K562 (cell line): ENCODE results near the gene SNX9. TPM values are rescaled to one million over a fixed set of nuclear protein-coding genes. Genes with fewer than 3 reads are reported as not detected.

Experiments
- ARID3A ChIP-seq: IDR thresholded peaks from 2 replicates; pipeline ENCODE4 v1.6.1; 2012; ENCODE audit warnings: low read depth, low read length, improper control_type of control experiment, borderline replicate concordance
- BRD9 ChIP-seq: fragments of 450-650 bp; IDR thresholded peaks from 2 replicates; pipeline ENCODE4 v1.6.1; 2018; ENCODE audit warnings: low read depth; ENCODE audit not compliant: partially characterized antibody
- CCNT2 ChIP-seq: IDR thresholded peaks from 2 replicates; pipeline ENCODE4 v1.6.1; 2011; ENCODE audit warnings: borderline replicate concordance, low read depth, mild to moderate bottlenecking, moderate library complexity, mixed read lengths, low read length; ENCODE audit not compliant: insufficient read length; ENCODE audit errors: extremely low read depth
- CTCFL ChIP-seq: IDR thresholded peaks from 2 replicates; pipeline ENCODE4 v1.6.1; 2011; ENCODE audit warnings: borderline replicate concordance, low read depth, mild to moderate bottlenecking, moderate library complexity, low read length; ENCODE audit not compliant: insufficient read depth, poor library complexity, severe bottlenecking
- DPF2 ChIP-seq: fragments of 450-650 bp; IDR thresholded peaks from 2 replicates; pipeline ENCODE4 v1.6.1; 2016
- ELF1 ChIP-seq: fragments of 200-800 bp; sonication (Bioruptor generic); IDR thresholded peaks from 2 replicates; pipeline ENCODE4 v1.6.1; 2016; ENCODE audit warnings: missing genetic modification characterization, missing compliant biosample characterization
- HDAC1 ChIP-seq, 2 experiments: fragments of 450-650 bp; IDR thresholded peaks; 2 replicates each; pipeline ENCODE4 v1.6.1; 2016 to 2017; ENCODE audit warnings: inconsistent platforms in 1 of 2, mild to moderate bottlenecking in 1 of 2, moderate library complexity in 1 of 2
- HOXB6 ChIP-seq: fragments of 250-450 bp; sonication (Bioruptor Pico); IDR thresholded peaks from 2 replicates; pipeline ENCODE4 v1.5.1; 2022; ENCODE audit warnings: mild to moderate bottlenecking, borderline replicate concordance
- JUN ChIP-seq, 2 experiments: sonication (generic) in 1 of 2; formaldehyde crosslinking in 1 of 2; IDR thresholded peaks; 2 replicates each; pipeline versions ENCODE4 v1.6.1 to v1.8.0; 2012 to 2022; ENCODE audit warnings: borderline replicate concordance in 2 of 2, mild to moderate bottlenecking in 2 of 2, improper control_type of control experiment in 1 of 2, low read depth in 1 of 2, low read length in 1 of 2, missing genetic modification reagents in 1 of 2
- KDM1A ChIP-seq, 2 experiments: fragments of 450-650 bp; IDR thresholded peaks; 2 replicates each; pipeline ENCODE4 v1.6.1; 2016; ENCODE audit warnings: mild to moderate bottlenecking in 2 of 2
- MEF2D ChIP-seq: conservative IDR thresholded peaks from 2 replicates; pipeline ENCODE4 v1.6.1; 2016; ENCODE audit warnings: low read depth, missing genetic modification characterization, missing compliant biosample characterization
- NCOA6 ChIP-seq: fragments of 450-650 bp; IDR thresholded peaks from 2 replicates; pipeline ENCODE4 v1.6.1; 2017; ENCODE audit warnings: mild to moderate bottlenecking
- POLR3G ChIP-seq: IDR thresholded peaks from 2 replicates; pipeline ENCODE4 v1.6.1; 2011; ENCODE audit not compliant: insufficient read length, insufficient replicate concordance; ENCODE audit errors: extremely low read depth
- RBFOX2 ChIP-seq: fragments of 200-400 bp; formaldehyde crosslinking; IDR thresholded peaks from 2 replicates; pipeline ENCODE4 v1.6.1; 2017; ENCODE audit warnings: low read depth, mild to moderate bottlenecking, low read length, moderate library complexity
- RBM15 ChIP-seq: fragments of 200-400 bp; formaldehyde crosslinking; IDR thresholded peaks from 2 replicates; pipeline ENCODE4 v1.6.1; 2018; ENCODE audit warnings: mild to moderate bottlenecking, low read length, moderate library complexity; ENCODE audit not compliant: insufficient read depth
- SMARCE1 ChIP-seq: fragments of 450-650 bp; IDR thresholded peaks from 2 replicates; pipeline ENCODE4 v1.7.1; 2016; ENCODE audit warnings: mild to moderate bottlenecking
- TEAD1 ChIP-seq, 2 experiments: fragments of 450-650 bp in 1 of 2; sonication (generic) in 1 of 2; formaldehyde crosslinking; IDR thresholded peaks; 2 replicates each; pipeline versions ENCODE4 v1.4.0 to v1.8.0; 2020 to 2022; ENCODE audit warnings: mild to moderate bottlenecking in 2 of 2, missing genetic modification reagents in 1 of 2
- ZBTB8A ChIP-seq: fragments of 450-650 bp; IDR thresholded peaks from 2 replicates; pipeline ENCODE4 v1.6.1; 2018; ENCODE audit warnings: mild to moderate bottlenecking, moderate library complexity; ENCODE audit not compliant: partially characterized antibody
- ZNF224 ChIP-seq: sonication (generic); formaldehyde crosslinking; IDR thresholded peaks from 2 replicates; pipeline ENCODE4 v1.8.0; 2022; ENCODE audit warnings: mild to moderate bottlenecking, missing genetic modification reagents
- ZNF41 ChIP-seq: fragments of 250-450 bp; sonication (Bioruptor Pico); conservative IDR thresholded peaks from 2 replicates; pipeline ENCODE4 v1.4.0; 2020; ENCODE audit warnings: mild to moderate bottlenecking
- polyA plus RNA-seq, 8 experiments: library from polyadenylated mRNA; depleted of rRNA in 4 of 8; stranded (reverse) in 5 of 8; unstranded in 3 of 8; fragments of >200 nt; fragmentation: Nextera tagmentation in 2 of 8; fragmentation: Illumina TruSeq in 1 of 8; extraction: Ambion mirVana in 2 of 8; extraction: Trizol in 1 of 8; gene quantifications; 2 replicates each; pipeline versions ENCODE4 v1.2.1 to v1.2.3, GENCODE V29; 2011 to 2014; ENCODE audit warnings: inconsistent platforms in 1 of 8, missing spikeins in 1 of 8
- total RNA-seq, 7 experiments: library from RNA; depleted of rRNA in 6 of 7; stranded (reverse); fragments of >200 nt in 6 of 7; fragmentation: Illumina TruSeq in 2 of 7; extraction: Trizol in 2 of 7; gene quantifications; 2 replicates each; pipeline versions ENCODE4 v1.2.1 to v1.2.3, GENCODE V29; 2011 to 2021; ENCODE audit warnings: low replicate concordance in 1 of 7

Gene SNX9
- total and polyA plus RNA-seq, 9 of the 15 experiments (the other 6 are each of a cell fraction or from before 2014, with no cell fraction given) = 6.0 to 81.7 (median 57.1) TPM

GRCh38 chr6:157825243-157825904, 2.3 kb downstream of the SNX9 start (continued):
- TF ChIP-seq DPF2 (peak; percentile 94), ZNF41 (CRISPR knock-in tag) (peak; percentile 98), SMARCE1 (peak; percentile 92), BRD9 (peak; percentile 28), NCOA6 (no peak), RBM15 (no peak), ARID3A (peak; percentile 93; the same call in 1 of the 2 replicates), JUN (IDR thresholded peaks at IDR 0.05; ENCODE audit: borderline replicate concordance, low read depth, low read length) (peak; percentile 64; the same call in 1 of the 2 replicates), JUN (CRISPR knock-in tag; IDR thresholded peaks at IDR 0.05; ENCODE audit: borderline replicate concordance) (0 out of 2 replicates have a peak, but pooled peaks have one; percentile 22), POLR3G (no peak), HOXB6 (CRISPR knock-in tag) (no peak), TEAD1 (CRISPR knock-in tag; IDR thresholded peaks at IDR 0.05) (peak in 1 of 2 experiments; percentile 96; a peak in 2 of 4 replicates), CCNT2 (peak; percentile 73), RBFOX2 (peak; percentile 69; the same call in 1 of the 2 replicates), CTCFL (no peak), HDAC1 (IDR thresholded peaks at IDR 0.05) (peak in 1 of 2 experiments; percentile 86; a peak in 3 of 4 replicates), ZBTB8A (no peak), ZNF224 (CRISPR knock-in tag) (no peak), ELF1 (peak; percentile 68), KDM1A (IDR thresholded peaks at IDR 0.05) (peak; percentile 72), MEF2D (tag) (peak; percentile 75)
